H54 (cell line): ENCODE results near the gene SLC25A18.
"Not testable (repeated sequence)": the region's sequence is repeated elsewhere in the genome, so short reads cannot be mapped to it uniquely, and the experiment has no call there.

Source experiments
- DNase-seq: peaks from one replicate; pipeline ENCODE4 v3.0.0; 2011; ENCODE audit warnings: low spot score, mixed read lengths; ENCODE audit not compliant: insufficient read length
- FAIRE-seq: peaks from 3 replicates; lab custom pipeline; 2011; peaks lifted over from hg19 to GRCh38; lab: Jason Lieb, UNC
- POLR2A ChIP-seq: IDR thresholded peaks from 2 replicates; pipeline ENCODE4 v1.6.1; 2011; ENCODE audit warnings: low read depth, mild to moderate bottlenecking, low read length

Gene SLC25A18

GRCh38 chr22:17606496-17606895, 43.2 kb downstream of the SLC25A18 start:
- DNase-seq (no peak), FAIRE-seq (no peak)
- no peak for TF ChIP-seq POLR2A

DNA sequence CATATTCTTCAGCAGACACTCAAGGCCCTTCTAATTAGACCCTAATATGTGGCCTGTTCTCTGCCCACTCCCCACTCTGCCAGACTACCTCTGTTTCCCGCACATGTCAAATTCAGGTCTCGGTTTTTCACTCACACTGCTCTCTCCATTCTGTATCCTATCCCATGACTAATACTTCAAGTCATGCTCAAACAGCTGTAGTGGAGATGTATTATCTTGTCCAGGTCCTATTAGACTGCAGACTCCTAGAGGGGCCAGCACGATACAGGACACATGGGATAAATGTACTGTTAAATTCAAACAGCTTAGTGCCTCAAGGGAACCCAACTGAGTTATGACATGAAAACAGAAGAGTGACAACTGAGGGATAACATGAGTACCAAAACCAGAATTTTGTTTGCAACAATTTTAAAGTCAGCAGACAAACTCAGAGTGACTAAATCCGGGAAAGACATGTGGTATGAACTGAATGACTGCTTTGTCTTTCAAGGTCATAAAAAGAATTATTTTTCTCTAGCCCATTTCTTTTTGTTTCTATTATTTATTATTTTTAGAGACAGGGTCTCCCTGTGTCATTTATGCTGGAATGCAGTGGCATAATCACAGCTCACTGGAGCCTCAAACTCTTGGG, 44.7 kb downstream of the SLC25A18 start:
- FAIRE-seq, result no peak
- DNase-seq, result no peak

GRCh38 chr22:17612057-17612456, 48.8 kb downstream of the SLC25A18 start:
- no peak for TF ChIP-seq POLR2A
- no peak for DNase-seq
- no peak for FAIRE-seq

More for the DNA sequence above, 44.7 kb downstream of the SLC25A18 start:
- no peak for TF ChIP-seq POLR2A

DNA sequence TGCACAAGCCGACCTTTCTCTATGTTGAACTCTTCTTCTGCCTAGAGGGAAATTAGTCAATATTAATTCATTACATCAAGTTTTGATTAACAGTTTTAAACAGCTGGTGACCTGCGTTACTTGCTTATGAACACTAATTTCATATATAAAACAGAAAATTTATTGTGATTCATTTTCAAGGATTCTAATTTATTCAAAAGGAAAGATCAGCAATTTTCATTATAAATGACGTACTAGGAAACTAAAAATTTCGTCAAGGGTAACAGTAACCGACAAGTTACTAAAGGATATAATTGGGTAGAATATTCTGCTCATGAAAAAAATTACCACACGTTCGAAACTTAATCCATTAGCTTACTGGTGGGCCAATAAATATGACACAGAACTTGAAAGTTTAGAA, 50.0 kb downstream of the SLC25A18 start:
- no peak for TF ChIP-seq POLR2A
- FAIRE-seq (no peak), DNase-seq (no peak)

DNA sequence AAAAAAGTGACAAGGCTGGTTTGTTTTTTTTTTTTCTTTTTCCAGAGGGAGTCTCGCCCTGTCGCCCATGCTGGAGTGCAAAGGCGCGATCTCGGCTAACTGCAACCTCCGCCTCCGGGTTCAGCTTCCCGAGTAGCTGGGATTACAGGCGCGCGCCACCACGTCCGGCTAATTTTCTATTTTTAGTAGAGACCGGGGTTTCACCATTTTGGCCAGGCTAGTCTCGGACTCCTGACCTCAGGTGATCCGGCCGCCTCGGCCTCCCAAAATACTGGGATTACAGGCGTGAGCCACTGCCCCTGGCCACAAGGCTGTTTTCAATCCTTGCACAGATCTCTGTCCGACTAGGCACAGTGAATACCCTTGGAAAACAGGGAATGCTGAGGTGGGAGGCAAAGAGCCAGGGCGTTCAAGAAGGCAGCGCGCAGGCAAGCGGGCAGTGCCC, 64.7 kb downstream of the SLC25A18 start:
- FAIRE-seq, result no peak
- no peak for DNase-seq
- no peak for TF ChIP-seq POLR2A

DNA sequence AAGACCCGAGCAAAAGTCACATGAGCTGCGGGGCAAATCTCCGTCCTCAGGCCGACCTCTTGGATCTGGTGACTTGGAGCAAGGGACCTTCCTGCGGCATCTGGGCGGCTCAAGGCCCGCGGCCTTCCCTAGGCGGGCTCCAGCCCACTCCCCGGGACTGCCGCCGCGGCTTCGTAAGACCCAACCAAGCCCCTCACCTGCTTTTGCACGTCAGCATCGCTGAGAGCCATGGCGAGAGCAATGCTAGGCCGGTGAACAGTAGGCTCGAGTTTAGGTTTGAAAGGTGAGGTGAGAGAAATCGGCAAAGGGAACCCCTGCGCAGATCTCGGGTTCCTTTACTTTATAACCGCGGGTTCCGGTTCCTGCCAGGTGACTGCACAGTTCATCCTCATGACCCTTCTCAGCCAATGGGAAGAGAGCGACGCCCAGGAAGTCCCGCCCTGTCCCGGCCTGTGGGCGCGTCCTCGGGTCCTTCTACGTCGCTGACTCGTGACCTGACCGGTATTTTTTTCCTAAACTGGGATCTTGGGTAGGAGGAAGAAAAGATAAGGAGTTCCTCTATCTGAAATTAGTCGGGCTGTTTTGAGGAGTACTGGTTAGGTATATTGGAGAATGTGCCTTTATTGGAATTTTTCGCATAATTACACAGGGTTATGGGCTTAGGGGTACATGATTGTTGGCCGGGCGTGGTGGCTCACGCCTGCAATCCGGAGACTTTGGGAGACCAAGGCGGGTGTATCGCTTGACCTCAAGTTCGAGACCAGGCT, 65.3 kb downstream of the SLC25A18 start, which contains the start of gene ATP6V1E1:
TSS of gene ATP6V1E1 (minus strand) at position 344 of the 767 bp plus-strand sequence. CDS start at position 230, 114 bp downstream.
- DNase-seq, result peak; percentile 77
- TF ChIP-seq POLR2A, result 0 out of 2 replicates have a peak, but pooled peaks have one; percentile 19
- peak; percentile 92 for FAIRE-seq

DNA sequence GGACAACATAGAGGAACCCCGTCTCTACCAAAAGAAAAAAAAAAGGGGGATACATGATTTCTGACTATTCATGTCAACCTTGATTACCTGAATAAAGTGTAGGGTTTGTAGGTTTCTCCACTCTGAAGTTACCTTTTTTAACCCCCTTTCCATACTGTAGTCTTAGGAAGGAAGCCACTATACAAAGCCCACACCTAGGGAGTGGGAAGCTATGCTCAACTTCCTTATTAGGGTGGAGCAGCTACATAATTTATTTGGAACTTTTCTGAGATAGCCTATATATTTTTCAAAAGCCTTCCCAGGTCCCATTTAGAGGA, 65.8 kb downstream of the SLC25A18 start:
- no peak for TF ChIP-seq POLR2A
- DNase-seq (no peak), FAIRE-seq (no peak)

- no peak for FAIRE-seq
- DNase-seq, result no peak
- no peak for TF ChIP-seq POLR2A
Observed at GRCh38 chr22:17629641-17630040, 66.3 kb downstream of the SLC25A18 start.

GRCh38 chr22:17631076-17631565, 67.8 kb downstream of the SLC25A18 start:
- FAIRE-seq (no peak), DNase-seq (no peak)
- no peak for TF ChIP-seq POLR2A

GRCh38 chr22:17633217-17633997, 70.1 kb downstream of the SLC25A18 start:
- FAIRE-seq (peak; percentile 88), DNase-seq (no peak)
- TF ChIP-seq POLR2A, result no peak

- DNase-seq (no peak), FAIRE-seq (no peak)
- TF ChIP-seq POLR2A, result no peak
Observed at GRCh38 chr22:17633998-17634323, 70.7 kb downstream of the SLC25A18 start.

DNA sequence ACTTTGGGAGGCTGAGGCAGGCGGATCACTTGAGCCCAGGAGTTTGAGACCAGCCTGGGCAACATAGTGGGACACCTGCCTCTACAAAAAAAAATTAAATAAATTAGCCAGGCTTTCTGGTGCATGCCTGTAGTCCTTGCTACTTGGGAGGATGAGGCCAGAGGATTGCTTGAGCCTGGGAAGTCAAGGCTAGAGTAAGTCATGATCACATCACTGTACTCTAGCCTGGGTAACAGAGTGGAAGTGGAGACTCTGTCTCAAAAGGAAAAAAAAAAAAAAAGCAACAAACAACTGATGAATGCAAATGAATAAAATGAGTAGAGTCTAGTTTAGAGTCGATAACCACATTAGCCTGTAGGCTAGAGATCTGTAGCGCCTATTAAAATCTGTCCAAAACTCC, 71.4 kb downstream of the SLC25A18 start:
- no peak for DNase-seq
- TF ChIP-seq POLR2A, result no peak
- FAIRE-seq, result no peak

DNA sequence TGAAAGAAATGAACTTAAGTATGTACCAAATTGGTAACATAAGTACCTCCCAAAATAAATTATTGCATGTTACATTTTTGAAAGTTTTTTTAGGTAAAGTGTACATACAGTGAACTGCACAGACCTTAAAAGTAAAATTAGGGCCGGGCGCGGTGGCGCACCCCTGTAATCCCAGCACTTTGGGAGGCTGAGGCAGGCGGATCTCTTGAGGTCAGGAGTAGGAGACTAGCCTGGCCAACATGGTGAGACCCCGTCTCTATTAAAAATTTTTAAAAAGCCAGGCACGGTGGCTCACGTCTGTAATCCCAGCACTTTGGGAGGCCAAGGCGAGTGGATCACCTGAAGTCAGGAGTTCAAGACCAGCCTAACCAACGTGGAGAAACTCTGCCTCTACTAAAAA, 73.6 kb downstream of the SLC25A18 start:
- DNase-seq, FAIRE-seq: not testable (repeated sequence)

DNA sequence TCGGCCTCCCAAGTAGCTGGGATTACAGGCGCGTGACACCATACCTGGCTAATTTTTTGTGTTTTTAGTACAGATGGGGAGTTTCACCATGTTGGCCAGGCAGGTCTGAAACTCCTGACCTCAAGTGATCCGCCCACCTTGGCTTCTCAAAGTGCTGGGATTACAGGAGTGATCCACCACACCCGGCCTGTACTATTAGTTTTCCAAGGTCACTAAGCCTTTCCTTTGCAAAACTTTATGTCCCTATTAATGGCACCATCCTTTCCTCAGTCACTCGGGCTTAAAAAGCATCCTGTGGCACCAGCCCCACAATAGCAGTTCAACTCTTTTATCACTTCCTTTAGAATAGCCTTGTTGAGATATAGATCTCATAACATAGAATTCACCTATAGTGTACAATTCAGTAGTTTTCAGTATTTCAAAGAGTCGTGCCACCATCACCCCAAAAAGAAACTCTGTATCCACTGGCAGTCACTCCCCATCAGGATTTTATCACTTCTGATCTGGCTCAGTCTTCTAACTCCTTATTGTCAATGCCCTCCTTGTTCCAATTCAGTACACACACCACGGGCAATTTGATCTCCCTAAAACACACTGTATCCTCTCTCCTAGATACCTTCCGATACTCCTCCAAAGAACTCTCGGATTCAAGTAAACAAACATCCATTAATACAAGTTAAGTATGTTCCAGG, 74.3 kb downstream of the SLC25A18 start:
- no peak for TF ChIP-seq POLR2A
- FAIRE-seq (no peak), DNase-seq (no peak)

DNA sequence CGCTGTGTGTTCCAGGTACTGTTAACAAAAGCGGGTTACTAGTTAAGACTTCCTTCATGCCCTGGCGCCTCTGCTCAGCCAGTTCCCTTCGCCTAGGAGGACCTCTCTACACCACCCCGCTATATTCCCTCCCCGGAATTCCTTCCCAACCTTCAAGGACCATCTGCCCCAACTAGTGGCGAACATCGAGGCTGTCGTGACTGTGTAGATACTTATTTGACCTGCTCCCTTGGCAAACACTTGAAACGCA, 74.8 kb downstream of the SLC25A18 start:
- DNase-seq, result no peak
- TF ChIP-seq POLR2A, result no peak
- no peak for FAIRE-seq
